RWPE1 (cell line): ENCODE results near the gene ATP6V1D.

ENCODE experiments used
- CTCF ChIA-PET: fragments of 350-600 bp; sonication (Branson Sonifier 250); formaldehyde crosslinking; extraction: SDS; loops from one replicate; lab custom pipeline; 2021; lab: Yijun Ruan, JAX
- POLR2A ChIA-PET: fragments of 400-600 bp; formaldehyde crosslinking; extraction: SDS; loops from one replicate; lab custom pipeline; 2020; ENCODE audit warnings: antibody characterized with exemption; ENCODE audit not compliant: low non-redundant PET; lab: Yijun Ruan, JAX
- DNase-seq: peaks from one replicate; pipeline ENCODE4 v3.0.0; 2012; ENCODE audit warnings: low spot score
- H3K27ac ChIP-seq: fragments of 450-650 bp; 2 replicates; pipeline ENCODE4 v1.5.1; 2017
- CTCF ChIP-seq: fragments of 450-650 bp; conservative IDR thresholded peaks from 2 replicates; pipeline ENCODE4 v1.5.1; 2017; ENCODE audit warnings: low read depth, mild to moderate bottlenecking

Gene ATP6V1D

GRCh38 chr14:67358924-67359774 is 455 bp downstream of the ATP6V1D start:
- TF ChIP-seq CTCF, result no peak
- peak; percentile 71 for DNase-seq
- POLR2A ChIA-PET, result no interaction called here
- peak overlapping the region; percentile 91 for H3K27ac ChIP-seq
- CTCF ChIA-PET, result interaction anchor here (0.6 to 1.6 kb wide), 10 partner anchors 9 to 1017 kb away, joined by 3 to 7 read pairs (median 4); no protein-coding TSS in a partner anchor

- peak; percentile 20 for DNase-seq
- ChIA-PET POLR2A (interaction anchor here (0.6 kb wide), 1 partner anchor 27 kb away, joined by 3 read pairs; no protein-coding TSS in a partner anchor), CTCF (interaction anchor here (0.7 to 0.8 kb wide), 2 partner anchors 27 to 192 kb away, joined by 3 to 4 read pairs; no protein-coding TSS in a partner anchor)
- TF ChIP-seq CTCF, result no peak
- H3K27ac ChIP-seq, result no peak overlapping the region
Measured at GRCh38 chr14:67357969-67358354, 1.6 kb downstream of the ATP6V1D start.

GRCh38 chr14:67357186-67357968 is 2.2 kb downstream of the ATP6V1D start:
- H3K27ac ChIP-seq, result no peak overlapping the region
- ChIA-PET POLR2A (interaction anchor here (0.6 kb wide), 2 partner anchors 10 to 28 kb away, joined by 3 read pairs; no protein-coding TSS in a partner anchor), CTCF (interaction anchor here (0.5 to 0.7 kb wide), 2 partner anchors 26 to 848 kb away, joined by 3 read pairs; no protein-coding TSS in a partner anchor)
- TF ChIP-seq CTCF, result no peak
- no peak for DNase-seq

GRCh38 chr14:67352055-67352454 is 7.5 kb downstream of the ATP6V1D start:
- CTCF ChIA-PET, result no interaction called here
- no peak overlapping the region for H3K27ac ChIP-seq
- POLR2A ChIA-PET, result interaction anchor here (0.6 kb wide), 1 partner anchor 598 kb away, joined by 3 read pairs; no protein-coding TSS in a partner anchor
- DNase-seq, result no peak
- no peak for TF ChIP-seq CTCF

GRCh38 chr14:67345583-67345982 is 14.0 kb downstream of the ATP6V1D start:
- DNase-seq, result no peak
- POLR2A ChIA-PET, result no interaction called here

More at GRCh38 chr14:67345583-67345982, 14.0 kb downstream of the ATP6V1D start:
- CTCF ChIA-PET, result interaction anchor here (0.7 to 1.2 kb wide), 2 partner anchors 14 to 40 kb away, joined by 3 to 5 read pairs; partner anchors contain the start of genes ATP6V1D and EIF2S1
- TF ChIP-seq CTCF, result no peak
- no peak overlapping the region for H3K27ac ChIP-seq
